ENCODE measurements around the gene MST1.

MST1 gene

DNA sequence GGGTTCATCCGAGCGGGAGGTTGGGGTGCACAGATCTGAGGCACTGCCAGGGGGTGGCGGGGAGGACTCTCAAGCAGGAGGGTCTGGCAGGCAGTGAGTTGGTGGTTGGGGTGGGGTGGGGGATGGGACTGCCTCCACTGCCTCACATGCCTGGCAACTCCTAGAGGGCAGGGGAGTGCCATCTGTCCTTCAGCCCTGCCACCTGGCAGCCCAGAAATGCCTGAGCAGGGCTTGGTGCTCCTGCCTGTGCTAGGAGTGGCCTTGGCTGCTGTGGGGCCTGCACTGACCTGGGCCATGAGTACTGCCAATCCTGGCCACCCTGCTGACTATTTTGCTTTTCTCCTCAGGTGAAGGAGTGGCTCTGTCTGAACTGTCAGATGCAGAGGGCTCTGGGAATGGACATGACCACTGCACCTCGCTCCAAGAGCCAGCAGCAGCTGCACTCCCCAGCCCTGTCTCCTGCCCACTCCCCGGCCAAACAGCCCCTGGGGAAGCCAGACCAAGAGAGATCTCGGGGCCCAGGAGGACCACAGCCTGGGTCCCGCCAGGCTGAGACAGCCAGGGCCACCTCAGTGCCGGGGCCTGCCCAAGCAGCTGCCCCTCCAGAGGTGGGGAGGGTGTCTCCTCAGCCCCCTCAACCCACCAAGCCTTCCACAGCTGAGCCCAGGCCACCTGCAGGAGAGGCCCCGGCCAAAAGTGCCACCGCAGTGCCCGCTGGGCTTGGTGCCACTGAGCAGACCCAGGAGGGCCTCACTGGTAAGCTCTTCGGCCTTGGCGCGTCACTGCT, 47.2 kb downstream of the MST1 start:
- H3K36me3 ChIP-seq (replicated peaks; ENCODE audit: low read depth, low read length), result no peaks in the 10 kb centered on the region
- H3K79me2 ChIP-seq (ENCODE audit: low read length), result no peaks in the 10 kb centered on the region
- no peak overlapping the region for H3K9ac ChIP-seq (ENCODE audit: low read length)
- H3K9me3 ChIP-seq (ENCODE audit: insufficient read depth, low read length), result no peaks in the 10 kb centered on the region
- H4K20me1 ChIP-seq (ENCODE audit: insufficient read depth, low read length), result no peaks in the 10 kb centered on the region
- no peak overlapping the region for H3K4me3 ChIP-seq (ENCODE audit: low read length)
- no peaks in the 10 kb centered on the region for H3K4me1 ChIP-seq (ENCODE audit: low read length)
- H3K27ac ChIP-seq (ENCODE audit: low read length), result no peak overlapping the region
- TF ChIP-seq EZH2phosphoT487 (IDR thresholded peaks at IDR 0.05; ENCODE audit: low read depth) (no peak), CTCF (IDR thresholded peaks at IDR 0.05; ENCODE audit: low read depth, low read length) (no peak)
- no peak overlapping the region for H3K4me2 ChIP-seq (ENCODE audit: low read length)
- H2AFZ ChIP-seq (ENCODE audit: low read depth, low read length), result no peak overlapping the region
- no peaks in the 10 kb centered on the region for H3K27me3 ChIP-seq (ENCODE audit: low read depth, low read length)

DNA sequence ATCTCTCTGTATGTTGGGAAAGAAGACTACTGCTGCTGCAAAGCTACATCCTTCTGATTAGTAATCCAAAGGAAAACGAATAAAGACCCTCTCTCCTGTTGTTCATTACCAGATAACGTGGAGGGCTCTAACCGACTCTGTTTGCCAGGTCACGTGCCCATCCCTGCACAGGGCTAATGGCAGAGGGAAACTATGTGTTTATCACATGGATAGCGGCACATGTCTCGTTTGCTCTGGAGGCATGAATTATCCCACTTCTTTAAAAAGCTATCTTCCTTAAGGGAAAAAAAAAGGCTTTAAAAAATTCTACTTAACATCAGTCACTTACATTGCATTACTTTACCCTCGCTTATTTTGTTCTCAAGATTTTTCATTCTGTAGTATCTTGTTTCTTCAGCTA, 48.0 kb downstream of the MST1 start:
- H3K4me3 ChIP-seq (ENCODE audit: low read length), result no peak overlapping the region
- H3K79me2 ChIP-seq (ENCODE audit: low read length), result no peaks in the 10 kb centered on the region
- H4K20me1 ChIP-seq (ENCODE audit: insufficient read depth, low read length), result no peaks in the 10 kb centered on the region
- H3K4me1 ChIP-seq (ENCODE audit: low read length), result no peaks in the 10 kb centered on the region
- H3K27ac ChIP-seq (ENCODE audit: low read length), result no peak overlapping the region
- no peak overlapping the region for H3K9ac ChIP-seq (ENCODE audit: low read length)
- H3K9me3 ChIP-seq (ENCODE audit: insufficient read depth, low read length), result no peaks in the 10 kb centered on the region
- H2AFZ ChIP-seq (ENCODE audit: low read depth, low read length), result no peak overlapping the region
- TF ChIP-seq EZH2phosphoT487 (IDR thresholded peaks at IDR 0.05; ENCODE audit: low read depth) (no peak), CTCF (IDR thresholded peaks at IDR 0.05; ENCODE audit: low read depth, low read length) (no peak)
- H3K27me3 ChIP-seq (ENCODE audit: low read depth, low read length), result no peaks in the 10 kb centered on the region
- H3K4me2 ChIP-seq (ENCODE audit: low read length), result no peak overlapping the region
- no peaks in the 10 kb centered on the region for H3K36me3 ChIP-seq (replicated peaks; ENCODE audit: low read depth, low read length)

DNA sequence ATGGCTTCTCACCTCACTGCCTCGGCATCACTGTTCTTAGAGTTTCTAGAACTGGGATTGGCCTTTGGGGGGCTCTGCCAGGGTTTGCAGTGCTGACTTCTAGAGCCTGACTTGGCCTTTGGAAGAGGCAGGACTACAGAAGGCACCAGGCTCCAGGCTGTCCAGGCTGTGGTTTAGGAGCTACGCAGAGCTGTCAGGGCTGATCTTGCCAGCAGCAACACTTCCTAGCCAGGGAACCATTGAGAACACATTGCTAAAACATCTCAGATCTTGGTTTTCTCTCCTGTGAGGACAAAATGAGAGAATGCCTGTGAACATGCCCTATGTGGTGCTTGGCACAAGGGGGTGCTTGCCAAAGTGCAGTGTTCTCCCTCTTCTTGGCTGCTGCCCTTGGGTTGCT, 49.7 kb downstream of the MST1 start:
- Histone ChIP-seq H2AFZ (ENCODE audit: low read depth, low read length) (no peak overlapping the region), H3K9ac (ENCODE audit: low read length) (no peak overlapping the region), H3K4me1 (ENCODE audit: low read length) (no peaks in the 10 kb centered on the region), H3K4me3 (ENCODE audit: low read length) (no peak overlapping the region), H3K27ac (ENCODE audit: low read length) (no peak overlapping the region), H3K9me3 (ENCODE audit: insufficient read depth, low read length) (no peaks in the 10 kb centered on the region), H3K36me3 (replicated peaks; ENCODE audit: low read depth, low read length) (no peaks in the 10 kb centered on the region), H3K4me2 (ENCODE audit: low read length) (no peak overlapping the region), H4K20me1 (ENCODE audit: insufficient read depth, low read length) (no peaks in the 10 kb centered on the region), H3K79me2 (ENCODE audit: low read length) (no peaks in the 10 kb centered on the region), H3K27me3 (ENCODE audit: low read depth, low read length) (no peaks in the 10 kb centered on the region)
- no peak for TF ChIP-seq EZH2phosphoT487 (IDR thresholded peaks at IDR 0.05; ENCODE audit: low read depth)
- no peak for TF ChIP-seq CTCF (IDR thresholded peaks at IDR 0.05; ENCODE audit: low read depth, low read length)

- Histone ChIP-seq H3K27ac (ENCODE audit: low read length) (no peak overlapping the region), H4K20me1 (ENCODE audit: insufficient read depth, low read length) (no peaks in the 10 kb centered on the region), H3K4me2 (ENCODE audit: low read length) (no peak overlapping the region), H3K4me3 (ENCODE audit: low read length) (no peak overlapping the region), H3K36me3 (replicated peaks; ENCODE audit: low read depth, low read length) (no peaks in the 10 kb centered on the region), H2AFZ (ENCODE audit: low read depth, low read length) (no peak overlapping the region), H3K9ac (ENCODE audit: low read length) (no peak overlapping the region), H3K4me1 (ENCODE audit: low read length) (no peaks in the 10 kb centered on the region), H3K79me2 (ENCODE audit: low read length) (no peaks in the 10 kb centered on the region), H3K27me3 (ENCODE audit: low read depth, low read length) (no peaks in the 10 kb centered on the region), H3K9me3 (ENCODE audit: insufficient read depth, low read length) (no peaks in the 10 kb centered on the region)
- TF ChIP-seq EZH2phosphoT487 (IDR thresholded peaks at IDR 0.05; ENCODE audit: low read depth), result no peak
- TF ChIP-seq CTCF (IDR thresholded peaks at IDR 0.05; ENCODE audit: low read depth, low read length), result no peak
These were observed 50.8 kb downstream of the MST1 start for GRCh38 chr3:49638445-49638844.
